Esophagus muscularis mucosa (tissue), 2 donors: ENCODE data around the gene TBCD.

ENCODE experiments used
- EP300 ChIP-seq: sonication (generic); formaldehyde crosslinking; IDR thresholded peaks from one replicate; pipeline ENCODE4 v1.6.1; 2017; ENCODE audit warnings: antibody characterized with exemption
- POLR2A ChIP-seq: fragments of 450-650 bp; IDR thresholded peaks from one replicate; pipeline ENCODE4 v1.6.1; 2017; ENCODE audit warnings: antibody characterized with exemption, moderate library complexity, mild to moderate bottlenecking, low read depth

DNA sequence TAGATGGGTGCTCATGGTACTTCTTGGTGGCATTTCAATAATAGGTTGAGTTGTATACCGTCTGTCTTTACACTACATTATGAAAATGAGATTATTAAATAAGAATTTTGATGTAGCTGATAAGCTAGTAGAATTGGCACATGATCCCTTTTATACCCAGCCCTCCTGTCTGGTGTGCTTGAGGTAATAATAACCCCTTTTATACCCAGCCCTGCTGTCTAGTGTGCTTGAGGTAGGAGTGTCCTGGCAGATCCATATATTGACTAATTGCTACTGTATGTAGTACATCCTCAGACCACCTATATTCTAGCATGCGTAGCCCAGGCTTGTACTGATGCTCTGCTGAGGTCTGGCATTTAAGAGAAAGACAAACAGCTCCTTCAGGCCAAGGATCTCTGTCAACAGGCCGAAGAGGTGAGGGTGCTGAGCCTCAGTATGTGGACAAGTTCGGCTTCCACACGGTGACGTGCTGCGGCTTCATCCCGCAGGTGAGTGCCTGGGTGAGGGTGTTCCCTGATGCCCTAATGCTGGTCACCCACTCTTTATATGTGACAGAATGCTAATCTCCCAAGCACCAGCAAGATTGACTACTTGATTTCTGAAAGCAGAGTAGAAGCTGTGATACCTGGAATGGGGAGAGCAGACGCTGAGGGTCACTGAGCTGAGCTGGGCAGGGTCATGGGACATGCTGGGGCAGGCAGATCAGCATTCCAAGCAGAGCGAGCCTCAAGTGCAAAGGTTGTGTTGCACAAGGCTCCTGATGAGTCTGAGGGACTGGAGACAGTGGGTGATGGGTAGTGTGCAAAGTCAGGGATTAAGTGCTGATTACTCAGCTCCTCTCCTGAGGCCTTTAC lies 10.7 kb upstream of the TBCD start:
- TF ChIP-seq EP300 (no peak), POLR2A (no peak)
